Measurements from ENCODE around the gene GPHA2. TPM values are rescaled to one million over a fixed set of nuclear protein-coding genes. Genes with fewer than 3 reads are reported as not detected.

Gene GPHA2
- total RNA-seq, 1 donor from 2014 or later: not detected

GRCh38 chr11:64910451-64911093 is 25.1 kb downstream of the GPHA2 start:
- no peak for DNase-seq (ENCODE audit: low read depth)

GRCh38 chr11:64909653-64910343 is 25.9 kb downstream of the GPHA2 start:
- no peak for DNase-seq (ENCODE audit: low read depth)

- DNase-seq (ENCODE audit: low read depth): no peak
Observed at GRCh38 chr11:64908766-64909165, 26.9 kb downstream of the GPHA2 start.

GRCh38 chr11:64906314-64906635 is 29.4 kb downstream of the GPHA2 start:
- no peak for DNase-seq (ENCODE audit: low read depth)

GRCh38 chr11:64905516-64906313 is 30.0 kb downstream of the GPHA2 start:
- no peak for DNase-seq (ENCODE audit: low read depth)

GRCh38 chr11:64903291-64903833 is 32.3 kb downstream of the GPHA2 start:
- no peak for DNase-seq (ENCODE audit: low read depth)

- no peak for DNase-seq (ENCODE audit: low read depth)
Observed at GRCh38 chr11:64902102-64902900, 33.4 kb downstream of the GPHA2 start.

GRCh38 chr11:64900774-64901173 is 34.9 kb downstream of the GPHA2 start:
- no peak for DNase-seq (ENCODE audit: low read depth)

GRCh38 chr11:64900263-64900678 is 35.4 kb downstream of the GPHA2 start:
- DNase-seq (ENCODE audit: low read depth): no peak

- DNase-seq (ENCODE audit: low read depth): no peak
Observed at GRCh38 chr11:64898541-64898940, 37.2 kb downstream of the GPHA2 start.

- no peak for DNase-seq (ENCODE audit: low read depth)
Observed at GRCh38 chr11:64898076-64898445, 37.6 kb downstream of the GPHA2 start.

- DNase-seq (ENCODE audit: low read depth): no peak
Observed at GRCh38 chr11:64897381-64898075, 38.2 kb downstream of the GPHA2 start.

GRCh38 chr11:64896448-64897022 is 39.2 kb downstream of the GPHA2 start:
- DNase-seq (ENCODE audit: low read depth): no peak

- no peak for DNase-seq (ENCODE audit: low read depth)
Observed at GRCh38 chr11:64894812-64895452, 40.8 kb downstream of the GPHA2 start.

- peak; percentile 41 for DNase-seq (ENCODE audit: low read depth)
Observed at GRCh38 chr11:64894070-64894811, 41.5 kb downstream of the GPHA2 start.

- peak; percentile 40 for DNase-seq (ENCODE audit: low read depth)
Observed at GRCh38 chr11:64893194-64894069, 42.3 kb downstream of the GPHA2 start.

- no peak for DNase-seq (ENCODE audit: low read depth)
Observed at GRCh38 chr11:64892838-64893193, 42.9 kb downstream of the GPHA2 start.

- no peak for DNase-seq (ENCODE audit: low read depth)
Observed at GRCh38 chr11:64892411-64892831, 43.3 kb downstream of the GPHA2 start.

- no peak for DNase-seq (ENCODE audit: low read depth)
Observed at GRCh38 chr11:64891880-64892279, 43.8 kb downstream of the GPHA2 start.
